Vagina (tissue), 2 donors: Measurements from ENCODE around the gene TAT.

Source experiments
- POLR2AphosphoS5 ChIP-seq, 2 donors: sonication (generic); formaldehyde crosslinking; IDR thresholded peaks; one replicate each; pipeline ENCODE4 v1.9.0; 2017; ENCODE audit warnings: antibody characterized with exemption in 2 of 2, mild to moderate bottlenecking in 2 of 2, low read depth in 1 of 2; ENCODE audit not compliant: insufficient read depth in 1 of 2
- TF ChIP-seq, protein P1 (sequence below), 3 experiments: fragments of 450-650 bp in 2 of 3; fragments of 200-600 bp in 1 of 3; sonication (generic) in 1 of 3; IDR thresholded peaks; one replicate each; pipeline ENCODE4 v1.5.1; 2017 to 2019; ENCODE audit warnings: antibody characterized with exemption in 3 of 3, mild to moderate bottlenecking in 2 of 3, moderate library complexity in 2 of 3

DNA sequence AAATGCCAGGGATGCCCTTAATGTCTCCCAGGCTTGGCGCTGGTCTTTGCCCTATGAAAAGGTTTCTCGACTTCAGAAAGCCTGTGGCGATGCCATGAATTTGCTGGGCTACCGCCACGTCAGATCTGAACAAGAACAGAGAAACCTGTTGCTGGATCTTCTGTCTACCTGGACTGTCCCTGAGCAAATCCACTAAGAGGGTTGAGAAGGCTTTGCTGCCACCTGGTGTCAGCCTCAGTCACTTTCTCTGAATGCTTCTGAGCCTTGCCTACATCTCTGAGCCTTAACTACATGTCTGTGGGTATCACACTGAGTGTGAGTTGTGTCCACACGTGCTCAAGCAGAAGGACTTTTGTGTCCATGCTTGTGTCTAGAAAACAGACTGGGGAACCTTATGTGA is 39.2 kb downstream of the TAT start:
- TF ChIP-seq, protein P1, sequence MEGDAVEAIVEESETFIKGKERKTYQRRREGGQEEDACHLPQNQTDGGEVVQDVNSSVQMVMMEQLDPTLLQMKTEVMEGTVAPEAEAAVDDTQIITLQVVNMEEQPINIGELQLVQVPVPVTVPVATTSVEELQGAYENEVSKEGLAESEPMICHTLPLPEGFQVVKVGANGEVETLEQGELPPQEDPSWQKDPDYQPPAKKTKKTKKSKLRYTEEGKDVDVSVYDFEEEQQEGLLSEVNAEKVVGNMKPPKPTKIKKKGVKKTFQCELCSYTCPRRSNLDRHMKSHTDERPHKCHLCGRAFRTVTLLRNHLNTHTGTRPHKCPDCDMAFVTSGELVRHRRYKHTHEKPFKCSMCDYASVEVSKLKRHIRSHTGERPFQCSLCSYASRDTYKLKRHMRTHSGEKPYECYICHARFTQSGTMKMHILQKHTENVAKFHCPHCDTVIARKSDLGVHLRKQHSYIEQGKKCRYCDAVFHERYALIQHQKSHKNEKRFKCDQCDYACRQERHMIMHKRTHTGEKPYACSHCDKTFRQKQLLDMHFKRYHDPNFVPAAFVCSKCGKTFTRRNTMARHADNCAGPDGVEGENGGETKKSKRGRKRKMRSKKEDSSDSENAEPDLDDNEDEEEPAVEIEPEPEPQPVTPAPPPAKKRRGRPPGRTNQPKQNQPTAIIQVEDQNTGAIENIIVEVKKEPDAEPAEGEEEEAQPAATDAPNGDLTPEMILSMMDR (IDR thresholded peaks at IDR 0.05), result no peak
- TF ChIP-seq POLR2AphosphoS5 (IDR thresholded peaks at IDR 0.05; ENCODE audit: insufficient read depth in 1 of 2, low read depth in 1 of 2), result no peak
